ENCODE data around the gene RUFY4. TPM values are rescaled to one million over a fixed set of nuclear protein-coding genes. Genes with fewer than 3 reads are reported as not detected.

The RUFY4 gene
- total RNA-seq, 1 experiment from 2014 or later: 0.31 TPM

GRCh38 chr2:218040883-218041282, 28.2 kb upstream of the RUFY4 start (continued):
- no peak for TF ChIP-seq ARID4B (CRISPR knock-in tag; IDR thresholded peaks at IDR 0.05; ENCODE audit: borderline replicate concordance)

GRCh38 chr2:218041302-218042168, 27.5 kb upstream of the RUFY4 start:
- ATAC-seq (no peak), DNase-seq (ENCODE audit: low spot score) (no peak)
- peaks cover 8% of the 10 kb centered on the region for H3K9me3 Mint-ChIP-seq
- peaks cover 13% of the 10 kb centered on the region for H3K27me3 Mint-ChIP-seq (ENCODE audit: low read depth)
- no peak overlapping the region for H3K27ac Mint-ChIP-seq
- POLR2A ChIA-PET: no interaction called here
- CTCF ChIA-PET: interaction anchor here (0.7 to 2.5 kb wide), 3 partner anchors 27 to 879 kb away, joined by 3 to 12 read pairs (median 5); partner anchors contain the start of gene RUFY4
- no peaks in the 10 kb centered on the region for H3K36me3 Mint-ChIP-seq
- H3K4me1 Mint-ChIP-seq: no peaks in the 10 kb centered on the region
- no peak overlapping the region for H3K4me3 Mint-ChIP-seq
- TF ChIP-seq STAT6 (CRISPR knock-in tag; conservative IDR thresholded peaks at IDR 0.05; ENCODE audit: low read depth) (no peak), CTCF (IDR thresholded peaks at IDR 0.05) (no peak), SMAD3 (CRISPR knock-in tag; IDR thresholded peaks at IDR 0.05; ENCODE audit: borderline replicate concordance) (no peak), OVOL2 (CRISPR knock-in tag; IDR thresholded peaks at IDR 0.05; ENCODE audit: borderline replicate concordance) (no peak), ZMAT4 (CRISPR knock-in tag; IDR thresholded peaks at IDR 0.05) (no peak), ZNF416 (CRISPR knock-in tag; IDR thresholded peaks at IDR 0.05) (no peak), ERG (CRISPR knock-in tag; IDR thresholded peaks at IDR 0.05) (no peak), NR2C2 (CRISPR knock-in tag; IDR thresholded peaks at IDR 0.05) (no peak), MXD4 (CRISPR knock-in tag; IDR thresholded peaks at IDR 0.05; ENCODE audit: borderline replicate concordance) (no peak), ZNF219 (CRISPR knock-in tag; IDR thresholded peaks at IDR 0.05; ENCODE audit: borderline replicate concordance) (no peak), FOXK1 (CRISPR knock-in tag; IDR thresholded peaks at IDR 0.05) (no peak), AFF4 (CRISPR knock-in tag; IDR thresholded peaks at IDR 0.05; ENCODE audit: borderline replicate concordance) (no peak), IRF2 (CRISPR knock-in tag; IDR thresholded peaks at IDR 0.05; ENCODE audit: borderline replicate concordance, low read depth) (no peak), NR1H2 (CRISPR knock-in tag; IDR thresholded peaks at IDR 0.05) (no peak), ZNF512 (CRISPR knock-in tag; IDR thresholded peaks at IDR 0.05; ENCODE audit: borderline replicate concordance) (no peak)

Measured in WTC11 (cell line).